Measurements from ENCODE around the gene SH2D4B.

The SH2D4B gene

GRCh38 chr10:80537736-80538480 is at the start of gene SH2D4B:
Gene SH2D4B, plus strand, starts transcription at chr10:80537902. Its CDS starts 430 bp downstream, at chr10:80538332.
- peak within 1 kb of the TSS in 1 of 2 experiments; percentile 75 for H3K4me3 ChIP-seq (ENCODE audit: low read depth in 1 of 2, low read length in 1 of 2)
- H3K4me1 ChIP-seq (ENCODE audit: control insufficient read depth in 1 of 2, insufficient read depth in 1 of 2, low read depth in 1 of 2, low read length in 1 of 2) = peaks cover 16% of the 10 kb centered on the region in 2 experiments
- TF ChIP-seq, protein P1, sequence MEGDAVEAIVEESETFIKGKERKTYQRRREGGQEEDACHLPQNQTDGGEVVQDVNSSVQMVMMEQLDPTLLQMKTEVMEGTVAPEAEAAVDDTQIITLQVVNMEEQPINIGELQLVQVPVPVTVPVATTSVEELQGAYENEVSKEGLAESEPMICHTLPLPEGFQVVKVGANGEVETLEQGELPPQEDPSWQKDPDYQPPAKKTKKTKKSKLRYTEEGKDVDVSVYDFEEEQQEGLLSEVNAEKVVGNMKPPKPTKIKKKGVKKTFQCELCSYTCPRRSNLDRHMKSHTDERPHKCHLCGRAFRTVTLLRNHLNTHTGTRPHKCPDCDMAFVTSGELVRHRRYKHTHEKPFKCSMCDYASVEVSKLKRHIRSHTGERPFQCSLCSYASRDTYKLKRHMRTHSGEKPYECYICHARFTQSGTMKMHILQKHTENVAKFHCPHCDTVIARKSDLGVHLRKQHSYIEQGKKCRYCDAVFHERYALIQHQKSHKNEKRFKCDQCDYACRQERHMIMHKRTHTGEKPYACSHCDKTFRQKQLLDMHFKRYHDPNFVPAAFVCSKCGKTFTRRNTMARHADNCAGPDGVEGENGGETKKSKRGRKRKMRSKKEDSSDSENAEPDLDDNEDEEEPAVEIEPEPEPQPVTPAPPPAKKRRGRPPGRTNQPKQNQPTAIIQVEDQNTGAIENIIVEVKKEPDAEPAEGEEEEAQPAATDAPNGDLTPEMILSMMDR (IDR thresholded peaks at IDR 0.05) = no peak
- H3K27ac ChIP-seq = peak within 1 kb of the TSS; percentile 91
- H3K27me3 ChIP-seq = no peaks in the 10 kb centered on the region
- H3K36me3 ChIP-seq = no peaks in the 10 kb centered on the region
- no peaks in the 10 kb centered on the region for H3K9me3 ChIP-seq

DNA sequence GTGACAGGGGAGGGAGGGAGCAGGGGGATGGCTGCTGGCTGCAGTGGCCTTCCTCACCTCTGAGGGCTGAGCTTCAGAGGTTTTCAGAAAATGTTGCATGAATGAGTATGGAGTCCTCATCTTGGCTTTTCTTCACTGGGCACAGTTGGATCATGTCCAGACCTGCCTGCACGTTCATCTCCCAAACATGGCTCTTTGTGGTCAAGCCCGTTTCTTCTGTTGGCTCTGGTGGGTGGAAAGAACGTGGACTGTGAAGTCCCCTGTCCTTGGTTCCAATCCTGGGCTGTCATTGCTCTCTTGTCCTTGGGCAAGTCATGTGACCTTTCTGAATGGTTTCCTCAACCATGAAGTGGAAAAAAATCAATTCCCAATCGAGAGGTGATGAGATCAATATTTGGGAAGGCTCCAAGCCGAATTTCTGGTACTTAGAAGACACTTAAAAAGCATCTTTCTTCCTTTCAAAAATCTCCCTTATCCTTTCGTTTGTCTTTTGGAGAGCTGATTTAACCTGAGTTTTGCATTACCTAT is 49.1 kb upstream of the SH2D4B start:
- H3K36me3 ChIP-seq = peaks cover 20% of the 10 kb centered on the region
- no peaks in the 10 kb centered on the region for H3K9me3 ChIP-seq
- peak overlapping the region; percentile 49 to 56 for H3K4me3 ChIP-seq (ENCODE audit: low read depth in 1 of 2, low read length in 1 of 2)
- peak overlapping the region; percentile 96 for H3K27ac ChIP-seq
- no peaks in the 10 kb centered on the region for H3K27me3 ChIP-seq
- TF ChIP-seq, protein P1 (IDR thresholded peaks at IDR 0.05) = no peak
- peaks cover 99 to 100% of the 10 kb centered on the region in 2 experiments for H3K4me1 ChIP-seq (ENCODE audit: control insufficient read depth in 1 of 2, insufficient read depth in 1 of 2, low read depth in 1 of 2, low read length in 1 of 2)

DNA sequence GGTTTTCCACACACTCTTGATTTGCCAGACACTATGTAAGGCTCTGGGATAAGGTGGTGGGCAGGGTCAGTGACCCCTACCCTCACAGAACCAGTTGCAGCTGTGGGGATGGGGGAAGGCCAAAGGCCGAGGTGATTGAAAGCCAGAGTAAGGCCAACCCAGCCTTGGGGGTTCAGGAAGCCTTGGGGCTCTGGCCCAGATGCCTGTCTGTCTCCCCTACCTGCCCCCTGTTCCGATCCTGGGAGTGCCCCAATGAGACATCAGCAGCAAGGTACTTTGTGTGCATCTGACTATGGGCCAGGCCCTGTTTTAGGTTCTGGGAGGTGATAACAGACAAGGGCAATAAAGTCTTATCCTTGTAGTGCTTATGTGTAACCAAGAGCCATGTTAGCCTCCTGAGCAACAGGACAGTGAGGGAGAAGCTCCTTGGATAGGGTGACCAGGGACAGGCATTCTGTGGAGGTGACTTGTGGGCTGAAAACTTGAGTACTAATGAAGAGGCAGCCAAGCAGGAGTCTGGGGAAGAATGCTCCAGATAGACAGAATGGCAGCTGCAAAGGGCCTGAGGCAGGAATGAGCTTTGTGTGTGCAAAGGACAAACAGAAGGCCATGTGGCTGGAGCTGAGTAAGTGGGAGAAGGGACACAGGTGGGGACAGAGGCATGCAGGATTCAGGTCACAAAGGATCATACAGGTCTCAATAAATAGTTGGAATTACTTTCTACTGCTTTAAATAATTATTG is 48.2 kb upstream of the SH2D4B start:
- H3K36me3 ChIP-seq = peaks cover 20% of the 10 kb centered on the region
- no peaks in the 10 kb centered on the region for H3K9me3 ChIP-seq
- no peaks in the 10 kb centered on the region for H3K27me3 ChIP-seq
- H3K4me1 ChIP-seq (ENCODE audit: control insufficient read depth in 1 of 2, insufficient read depth in 1 of 2, low read depth in 1 of 2, low read length in 1 of 2) = peaks cover 100% of the 10 kb centered on the region in 2 experiments
- peak overlapping the region; percentile 96 for H3K27ac ChIP-seq
- TF ChIP-seq, protein P1 (IDR thresholded peaks at IDR 0.05) = no peak
- no peak overlapping the region for H3K4me3 ChIP-seq (ENCODE audit: low read depth in 1 of 2, low read length in 1 of 2)

DNA sequence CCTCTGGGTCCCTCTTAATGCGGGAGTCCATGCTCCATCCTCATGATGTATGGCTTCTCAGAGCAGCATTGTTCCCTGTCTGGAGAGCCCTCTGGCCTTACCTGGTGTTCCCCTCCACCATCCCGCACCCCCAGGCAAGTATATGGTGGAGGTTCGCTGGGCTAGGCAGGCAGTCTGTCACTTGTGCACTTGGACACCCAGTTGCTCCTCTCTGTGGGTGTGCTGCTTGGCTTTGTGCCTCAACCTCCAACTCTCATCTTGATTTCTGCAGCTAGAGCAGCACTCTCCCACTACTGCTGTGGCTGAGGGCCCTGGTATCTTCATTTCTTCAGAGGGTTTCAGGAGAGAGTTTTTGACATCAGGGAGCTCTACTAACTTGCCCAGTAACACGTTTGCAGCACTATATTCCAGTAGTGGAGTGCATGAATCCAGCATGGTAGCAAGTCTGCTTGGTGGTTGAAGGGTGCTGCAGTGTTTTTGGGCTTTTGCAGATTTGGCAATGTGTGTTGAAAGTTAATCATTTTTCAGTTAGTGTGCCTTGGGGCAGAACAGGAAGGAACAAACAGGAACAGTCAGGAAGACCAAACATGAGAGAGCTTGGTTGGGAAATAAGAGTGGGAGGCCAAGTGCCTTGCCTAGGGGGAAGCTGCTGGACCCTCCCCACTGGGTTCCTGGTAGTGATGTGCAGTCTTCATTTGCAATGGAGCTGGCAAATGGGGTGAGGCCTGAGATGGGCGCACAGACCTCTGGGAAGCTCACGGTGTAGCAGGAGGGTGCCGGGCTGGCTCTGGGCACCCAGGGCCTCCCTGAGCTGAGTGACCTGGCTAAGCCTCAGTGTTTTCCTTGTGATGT is 46.2 kb upstream of the SH2D4B start:
- H3K27me3 ChIP-seq = no peaks in the 10 kb centered on the region
- H3K4me3 ChIP-seq (ENCODE audit: low read depth in 1 of 2, low read length in 1 of 2) = peak overlapping the region; percentile 1 to 21
- H3K27ac ChIP-seq = peak overlapping the region; percentile 96
- no peaks in the 10 kb centered on the region for H3K9me3 ChIP-seq
- peaks cover 20% of the 10 kb centered on the region for H3K36me3 ChIP-seq
- peaks cover 100% of the 10 kb centered on the region in 2 experiments for H3K4me1 ChIP-seq (ENCODE audit: control insufficient read depth in 1 of 2, insufficient read depth in 1 of 2, low read depth in 1 of 2, low read length in 1 of 2)
- TF ChIP-seq, protein P1 (IDR thresholded peaks at IDR 0.05) = no peak

Measured in neutrophil (primary cell).